ENCODE measurements around the gene SLC30A9. TPM values are rescaled to one million over a fixed set of nuclear protein-coding genes. Genes with fewer than 3 reads are reported as not detected.

SLC30A9 gene
- total RNA-seq, 1 donor from 2014 or later: 113 TPM

GRCh38 chr4:41991916-41992767 lies 1.8 kb downstream of the SLC30A9 start:
- H3K79me2 ChIP-seq (ENCODE audit: low read depth): peaks cover 82% of the 10 kb centered on the region
- Mint-ChIP-seq H3K4me1 (peaks cover 24% of the 10 kb centered on the region), H3K4me3 (peak overlapping the region; percentile 97), H3K36me3 (peaks cover 3% of the 10 kb centered on the region), H3K27ac (no peak overlapping the region), H3K27me3 (ENCODE audit: insufficient read depth, low read depth) (no peaks in the 10 kb centered on the region), H3K9me3 (no peaks in the 10 kb centered on the region)
- no peak overlapping the region for H3K27ac ChIP-seq
- H3K9me3 ChIP-seq (ENCODE audit: low read depth): no peaks in the 10 kb centered on the region
- no peaks in the 10 kb centered on the region for H3K27me3 ChIP-seq
- no peak for TF ChIP-seq EZH2phosphoT487 (IDR thresholded peaks at IDR 0.05)
- TF ChIP-seq EZH2 (IDR thresholded peaks at IDR 0.05): no peak
- TF ChIP-seq CTCF (IDR thresholded peaks at IDR 0.05): no peak
- peaks cover 25% of the 10 kb centered on the region for H3K4me1 ChIP-seq
- H3K4me2 ChIP-seq: peak overlapping the region; percentile 93
- no peak overlapping the region for H2AFZ ChIP-seq (replicated peaks)
- H4K20me1 ChIP-seq (ENCODE audit: low read depth): peaks cover 24% of the 10 kb centered on the region
- peak overlapping the region; percentile 74 for H3K4me3 ChIP-seq
- DNase-seq (ENCODE audit: low spot score): no peak
- peaks cover 4% of the 10 kb centered on the region for H3K36me3 ChIP-seq
- H3F3A ChIP-seq (ENCODE audit: low read depth): no peaks in the 10 kb centered on the region
- no peak overlapping the region for H3K9ac ChIP-seq

GRCh38 chr4:41992967-41993857 lies 2.9 kb downstream of the SLC30A9 start:
- no peak for DNase-seq (ENCODE audit: low spot score)
- Histone ChIP-seq H3K4me3 (no peak overlapping the region), H3F3A (ENCODE audit: low read depth) (no peaks in the 10 kb centered on the region), H3K79me2 (ENCODE audit: low read depth) (peaks cover 93% of the 10 kb centered on the region), H3K4me2 (peak overlapping the region; percentile 93), H3K27me3 (no peaks in the 10 kb centered on the region), H3K4me1 (peaks cover 25% of the 10 kb centered on the region), H4K20me1 (ENCODE audit: low read depth) (peaks cover 29% of the 10 kb centered on the region), H2AFZ (replicated peaks) (no peak overlapping the region), H3K27ac (no peak overlapping the region), H3K9ac (no peak overlapping the region), H3K36me3 (peaks cover 4% of the 10 kb centered on the region), H3K9me3 (ENCODE audit: low read depth) (no peaks in the 10 kb centered on the region)
- Mint-ChIP-seq H3K9me3 (no peaks in the 10 kb centered on the region), H3K4me1 (peaks cover 24% of the 10 kb centered on the region), H3K27ac (no peak overlapping the region), H3K36me3 (peaks cover 3% of the 10 kb centered on the region), H3K4me3 (no peak overlapping the region), H3K27me3 (ENCODE audit: insufficient read depth, low read depth) (no peaks in the 10 kb centered on the region)
- TF ChIP-seq EZH2 (IDR thresholded peaks at IDR 0.05): no peak

- no peaks in the 10 kb centered on the region for H3K9me3 Mint-ChIP-seq
- no peak overlapping the region for H3K4me3 Mint-ChIP-seq
- H3K36me3 ChIP-seq: peaks cover 4% of the 10 kb centered on the region
- TF ChIP-seq EZH2phosphoT487 (IDR thresholded peaks at IDR 0.05) (no peak), CTCF (IDR thresholded peaks at IDR 0.05) (no peak), EZH2 (IDR thresholded peaks at IDR 0.05) (no peak)
- H3F3A ChIP-seq (ENCODE audit: low read depth): no peaks in the 10 kb centered on the region
- peaks cover 2% of the 10 kb centered on the region for H3K27me3 Mint-ChIP-seq (ENCODE audit: insufficient read depth, low read depth)
- H2AFZ ChIP-seq (replicated peaks): no peak overlapping the region
- peaks cover 29% of the 10 kb centered on the region for H4K20me1 ChIP-seq (ENCODE audit: low read depth)
- no peak overlapping the region for H3K27ac ChIP-seq
- peaks cover 16% of the 10 kb centered on the region for H3K4me1 Mint-ChIP-seq
- peaks cover 15% of the 10 kb centered on the region for H3K4me1 ChIP-seq
- no peak overlapping the region for H3K4me3 ChIP-seq
- no peak overlapping the region for H3K27ac Mint-ChIP-seq
- DNase-seq (ENCODE audit: low spot score): no peak
- peaks cover 3% of the 10 kb centered on the region for H3K36me3 Mint-ChIP-seq
- H3K9ac ChIP-seq: no peak overlapping the region
- H3K9me3 ChIP-seq (ENCODE audit: low read depth): no peaks in the 10 kb centered on the region
- peaks cover 96% of the 10 kb centered on the region for H3K79me2 ChIP-seq (ENCODE audit: low read depth)
- H3K4me2 ChIP-seq: no peak overlapping the region
- H3K27me3 ChIP-seq: no peaks in the 10 kb centered on the region
Measured at GRCh38 chr4:41994461-41994985, 4.2 kb downstream of the SLC30A9 start.

Measured in neural progenitor cell (in vitro differentiated cells).